GM19463 (cell line): ENCODE results near the gene JPT1.
"Not testable (repeated sequence)": the region's sequence is repeated elsewhere in the genome, so short reads cannot be mapped to it uniquely, and the experiment has no call there.

ENCODE experiments used
- ATAC-seq: cut with Tn5 transposase; IDR thresholded peaks from one replicate; pipeline ENCODE4 v1.9.1; 2021; ENCODE audit warnings: mild to moderate bottlenecking, moderate library complexity; ENCODE audit not compliant: unreplicated experiment

Gene JPT1

GRCh38 chr17:75158480-75158879, 4.2 kb upstream of the JPT1 start:
- not testable (repeated sequence) for ATAC-seq

- ATAC-seq, result no peak
Measured at GRCh38 chr17:75155191-75155601, 884 bp upstream of the JPT1 start.

- no peak for ATAC-seq
Measured at GRCh38 chr17:75153780-75154194, 525 bp downstream of the JPT1 start.

GRCh38 chr17:75152922-75153779, 1.2 kb downstream of the JPT1 start:
- ATAC-seq, result no peak

GRCh38 chr17:75152523-75152921, 1.8 kb downstream of the JPT1 start:
- ATAC-seq, result no peak

GRCh38 chr17:75151930-75152329, 2.4 kb downstream of the JPT1 start:
- no peak for ATAC-seq

GRCh38 chr17:75147878-75148546, 6.3 kb downstream of the JPT1 start:
- no peak for ATAC-seq

GRCh38 chr17:75146592-75146991, 7.7 kb downstream of the JPT1 start:
- ATAC-seq, result no peak

- no peak for ATAC-seq
Measured at GRCh38 chr17:75144816-75145512, 9.3 kb downstream of the JPT1 start.

GRCh38 chr17:75142236-75142971, 11.9 kb downstream of the JPT1 start:
- no peak for ATAC-seq

- no peak for ATAC-seq
Measured at GRCh38 chr17:75138519-75138918, 15.8 kb downstream of the JPT1 start.

- not testable (repeated sequence) for ATAC-seq
Measured at GRCh38 chr17:75137762-75138161, 16.6 kb downstream of the JPT1 start.

- no peak for ATAC-seq
Measured at GRCh38 chr17:75135946-75136345, 18.4 kb downstream of the JPT1 start.

GRCh38 chr17:75135452-75135851, 18.9 kb downstream of the JPT1 start:
- no peak for ATAC-seq

GRCh38 chr17:75133607-75134347, 20.5 kb downstream of the JPT1 start:
- not testable (repeated sequence) for ATAC-seq

GRCh38 chr17:75133001-75133400, 21.3 kb downstream of the JPT1 start:
- no peak for ATAC-seq

GRCh38 chr17:75132018-75133000, 22.0 kb downstream of the JPT1 start:
- ATAC-seq, result not testable (repeated sequence)

- peak; percentile 85 for ATAC-seq
Measured at GRCh38 chr17:75131278-75132017, 22.9 kb downstream of the JPT1 start, which contains the start of gene NT5C. NT5C (minus strand) TSS chr17:75131742; CDS start chr17:75131707, 35 bp downstream.
